Esophagus muscularis mucosa (tissue), 4 donors: ENCODE results near the gene CCDC183. TPM values are rescaled to one million over a fixed set of nuclear protein-coding genes. Genes with fewer than 3 reads are reported as not detected.

Experiments
- DNase-seq: peaks from one replicate; pipeline ENCODE4 v3.0.0-alpha.2; 2017; ENCODE audit errors: extremely low spot score
- H3K27ac ChIP-seq, 4 donors: fragments of 200-600 bp; sonication (generic); replicated peaks in 1 of 4; 1 replicate in 3 of 4; 2 replicates in 1 of 4; pipeline ENCODE4 v1.5.1; 2016 to 2019; ENCODE audit warnings: mild to moderate bottlenecking in 1 of 4
- H3K27me3 ChIP-seq, 4 donors: fragments of 200-600 bp; sonication (generic); one replicate each; pipeline versions ENCODE4 v1.5.1 to v1.6.0; 2016 to 2019
- H3K36me3 ChIP-seq, 4 donors: fragments of 200-600 bp; sonication (generic); one replicate each; pipeline ENCODE4 v1.5.1; 2016 to 2019
- H3K4me1 ChIP-seq, 4 donors: fragments of 200-600 bp; sonication (generic); one replicate each; pipeline ENCODE4 v1.5.1; 2016 to 2019
- H3K4me3 ChIP-seq, 4 donors: fragments of 200-600 bp; sonication (generic); 1 replicate in 2 of 4; 2 replicates in 2 of 4; pipeline ENCODE4 v1.5.1; 2016 to 2019; ENCODE audit warnings: mild to moderate bottlenecking in 4 of 4, moderate library complexity in 1 of 4
- H3K9me3 ChIP-seq, 4 donors: fragments of 200-600 bp; sonication (generic); 1 replicate in 3 of 4; 2 replicates in 1 of 4; pipeline ENCODE4 v1.5.1; 2016 to 2019
- EP300 ChIP-seq: sonication (generic); formaldehyde crosslinking; IDR thresholded peaks from one replicate; pipeline ENCODE4 v1.6.1; 2017; ENCODE audit warnings: antibody characterized with exemption
- POLR2A ChIP-seq: fragments of 450-650 bp; IDR thresholded peaks from one replicate; pipeline ENCODE4 v1.6.1; 2017; ENCODE audit warnings: antibody characterized with exemption, moderate library complexity, mild to moderate bottlenecking, low read depth
- POLR2AphosphoS5 ChIP-seq, 2 donors: sonication (generic); formaldehyde crosslinking; IDR thresholded peaks; one replicate each; pipeline ENCODE4 v1.6.1; 2017; ENCODE audit warnings: antibody characterized with exemption in 2 of 2
- WGBS: methylation state at CpG from one replicate; pipeline ENCODE4 v1.1.5; 2018; 5-methylcytosine and 5-hydroxymethylcytosine counted together
- intact Hi-C: fragments of 100-400 bp; cut with DNase I; formaldehyde crosslinking; loops from one replicate; pipeline ENCODE4 v1.15.1; 2023
- total RNA-seq, 4 donors: library from RNA; depleted of rRNA; stranded (reverse); fragments of >200 nt; gene quantifications; one replicate each; pipeline versions ENCODE4 v1.1.0 to v1.2.1, GENCODE V29; 2016
- TF ChIP-seq, protein P1 (sequence below), 3 experiments: fragments of 200-600 bp in 2 of 3; fragments of 450-650 bp in 1 of 3; sonication (generic) in 2 of 3; IDR thresholded peaks; one replicate each; pipeline ENCODE4 v1.5.1; 2017 to 2019; ENCODE audit warnings: antibody characterized with exemption in 3 of 3, mild to moderate bottlenecking in 2 of 3, moderate library complexity in 1 of 3

CCDC183 gene
- total RNA-seq, 4 donors from 2014 or later: 0.33 to 2.5 (median 1.4) TPM

GRCh38 chr9:136803551-136804508, 7.7 kb downstream of the CCDC183 start:
- TF ChIP-seq EP300: no peak
- TF ChIP-seq POLR2AphosphoS5 (IDR thresholded peaks at IDR 0.05): no peak
- TF ChIP-seq, protein P1, sequence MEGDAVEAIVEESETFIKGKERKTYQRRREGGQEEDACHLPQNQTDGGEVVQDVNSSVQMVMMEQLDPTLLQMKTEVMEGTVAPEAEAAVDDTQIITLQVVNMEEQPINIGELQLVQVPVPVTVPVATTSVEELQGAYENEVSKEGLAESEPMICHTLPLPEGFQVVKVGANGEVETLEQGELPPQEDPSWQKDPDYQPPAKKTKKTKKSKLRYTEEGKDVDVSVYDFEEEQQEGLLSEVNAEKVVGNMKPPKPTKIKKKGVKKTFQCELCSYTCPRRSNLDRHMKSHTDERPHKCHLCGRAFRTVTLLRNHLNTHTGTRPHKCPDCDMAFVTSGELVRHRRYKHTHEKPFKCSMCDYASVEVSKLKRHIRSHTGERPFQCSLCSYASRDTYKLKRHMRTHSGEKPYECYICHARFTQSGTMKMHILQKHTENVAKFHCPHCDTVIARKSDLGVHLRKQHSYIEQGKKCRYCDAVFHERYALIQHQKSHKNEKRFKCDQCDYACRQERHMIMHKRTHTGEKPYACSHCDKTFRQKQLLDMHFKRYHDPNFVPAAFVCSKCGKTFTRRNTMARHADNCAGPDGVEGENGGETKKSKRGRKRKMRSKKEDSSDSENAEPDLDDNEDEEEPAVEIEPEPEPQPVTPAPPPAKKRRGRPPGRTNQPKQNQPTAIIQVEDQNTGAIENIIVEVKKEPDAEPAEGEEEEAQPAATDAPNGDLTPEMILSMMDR (IDR thresholded peaks at IDR 0.05): no peak
- no peak for TF ChIP-seq POLR2A
- Histone ChIP-seq H3K4me1 (peaks cover 34 to 51% (median 42%) of the 10 kb centered on the region in 4 donors), H3K4me3 (no peak overlapping the region), H3K27ac (no peak overlapping the region), H3K9me3 (no peaks in the 10 kb centered on the region), H3K27me3 (peaks cover 6 to 43% (median 33%) of the 10 kb centered on the region in 4 donors), H3K36me3 (peaks cover 0 to 14% (median 4%) of the 10 kb centered on the region in 4 donors)
- no peak for DNase-seq
- intact Hi-C loops: loop anchor here (5.0 kb wide), 1 partner anchor 43 kb away; the partner anchor contains the start of gene PHPT1
- WGBS: 97% methylated on average over 17 of the region's 22 CpGs

- Histone ChIP-seq H3K9me3 (no peaks in the 10 kb centered on the region), H3K36me3 (peaks cover 0 to 14% (median 5%) of the 10 kb centered on the region in 4 donors), H3K4me3 (no peak overlapping the region), H3K27me3 (peaks cover 2 to 35% (median 24%) of the 10 kb centered on the region in 4 donors), H3K27ac (no peak overlapping the region), H3K4me1 (peaks cover 39 to 51% (median 46%) of the 10 kb centered on the region in 4 donors)
- 92% methylated on average over 2 of the region's 20 CpGs for WGBS
- intact Hi-C loops: loop anchor here (5.0 kb wide), 1 partner anchor 43 kb away; the partner anchor contains the start of gene PHPT1
- DNase-seq: no peak
- TF ChIP-seq POLR2A (no peak), POLR2AphosphoS5 (IDR thresholded peaks at IDR 0.05) (no peak), EP300 (no peak)
- TF ChIP-seq, protein P1 (IDR thresholded peaks at IDR 0.05): no peak
Measured at GRCh38 chr9:136804509-136805206, 8.5 kb downstream of the CCDC183 start.

DNA sequence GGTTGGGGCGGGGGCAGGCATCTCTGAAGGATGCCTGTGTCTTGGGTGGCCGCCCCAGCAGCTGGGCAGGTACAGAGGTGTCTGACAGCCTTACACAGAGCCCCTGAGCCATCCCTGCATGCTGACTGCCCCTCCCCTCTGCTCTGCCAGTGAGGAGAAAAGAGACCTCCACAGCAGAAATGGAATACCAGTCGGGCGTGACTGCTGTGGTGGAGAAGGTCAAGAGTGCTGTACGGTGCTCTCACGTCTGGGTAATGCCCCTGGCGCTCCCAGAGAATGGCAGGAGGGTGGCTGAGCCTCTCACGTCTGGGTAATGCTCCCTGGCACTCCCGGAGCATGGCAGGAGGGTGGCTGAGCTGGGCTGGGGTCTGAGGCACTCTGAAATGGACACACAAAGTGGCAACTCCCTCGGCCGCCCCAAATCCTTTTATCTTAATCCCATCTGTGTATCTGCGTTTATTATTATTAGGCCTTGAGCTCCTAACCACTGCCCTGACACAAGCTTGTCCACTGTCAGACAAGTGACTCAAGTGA, 9.1 kb downstream of the CCDC183 start:
- intact Hi-C loops: no loop called here
- DNase-seq: no peak
- Histone ChIP-seq H3K36me3 (peaks cover 0 to 14% (median 6%) of the 10 kb centered on the region in 4 donors), H3K4me1 (peaks cover 39 to 51% (median 46%) of the 10 kb centered on the region in 4 donors), H3K4me3 (no peak overlapping the region), H3K27me3 (peaks cover 0 to 28% (median 18%) of the 10 kb centered on the region in 4 donors), H3K27ac (no peak overlapping the region), H3K9me3 (no peaks in the 10 kb centered on the region)
- 86% methylated on average over 11 of the region's 12 CpGs for WGBS
- TF ChIP-seq, protein P1 (IDR thresholded peaks at IDR 0.05): no peak
- TF ChIP-seq POLR2AphosphoS5 (IDR thresholded peaks at IDR 0.05) (no peak), EP300 (no peak), POLR2A (no peak)

GRCh38 chr9:136806067-136806466, 9.9 kb downstream of the CCDC183 start:
- Histone ChIP-seq H3K36me3 (peaks cover 0 to 21% (median 8%) of the 10 kb centered on the region in 4 donors), H3K4me3 (no peak overlapping the region), H3K9me3 (no peaks in the 10 kb centered on the region), H3K27me3 (peaks cover 0 to 21% (median 11%) of the 10 kb centered on the region in 4 donors), H3K27ac (no peak overlapping the region), H3K4me1 (peaks cover 32 to 51% (median 46%) of the 10 kb centered on the region in 4 donors)
- intact Hi-C loops: no loop called here
- TF ChIP-seq POLR2A (no peak), POLR2AphosphoS5 (IDR thresholded peaks at IDR 0.05) (no peak), EP300 (no peak)
- TF ChIP-seq, protein P1 (IDR thresholded peaks at IDR 0.05): no peak
- WGBS: 97% methylated on average over 6 of the region's 10 CpGs
- DNase-seq: no peak
